C4-2B (cell line): Measurements from ENCODE around the gene FAM168A.

ENCODE experiments used
- CTCF ChIP-seq: fragments of 450-650 bp; conservative IDR thresholded peaks from 2 replicates; pipeline ENCODE4 v1.5.1; 2017; ENCODE audit warnings: mild to moderate bottlenecking
- ZFX ChIP-seq: fragments of 450-650 bp; IDR thresholded peaks from 2 replicates; pipeline ENCODE4 v1.6.1; 2017

- TF ChIP-seq CTCF (no peak), ZFX (no peak)
These were observed 177.8 kb downstream of the FAM168A start for GRCh38 chr11:73420136-73420535.
